ENCODE measurements around the gene CELF4.

Gene CELF4

DNA sequence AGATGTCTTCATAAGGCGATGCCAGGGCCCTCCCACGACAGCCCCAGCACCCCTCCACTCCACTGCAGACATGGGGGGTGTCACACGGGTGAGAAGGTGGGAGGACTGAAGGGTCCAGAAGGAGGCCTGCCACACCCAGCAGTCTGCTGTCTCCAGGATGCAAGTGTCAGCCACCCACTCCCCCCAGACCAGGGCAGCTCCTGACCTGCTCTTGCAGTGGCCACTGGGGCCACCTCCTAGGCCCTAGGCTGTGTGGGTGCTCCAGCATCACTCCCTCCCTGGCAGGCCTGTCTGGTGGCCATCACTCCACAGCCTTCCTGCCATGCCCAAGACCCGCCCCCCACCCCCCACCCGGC is 171.0 kb downstream of the CELF4 start:
- ChIA-PET POLR2A (no interaction called here), CTCF (interaction anchor here (0.8 to 3.9 kb wide), 4 partner anchors 8 to 143 kb away, joined by 3 to 20 read pairs (median 6); no protein-coding TSS in a partner anchor)
- TF ChIP-seq CTCF (IDR thresholded peaks at IDR 0.05; ENCODE audit: insufficient read depth, low read length, missing control alignments) = no peak
- peak overlapping the region; percentile 49 for H3K4me3 ChIP-seq (ENCODE audit: low read depth, low read length)
- DNase-seq (ENCODE audit: low read depth, low spot score) = no peak

DNA sequence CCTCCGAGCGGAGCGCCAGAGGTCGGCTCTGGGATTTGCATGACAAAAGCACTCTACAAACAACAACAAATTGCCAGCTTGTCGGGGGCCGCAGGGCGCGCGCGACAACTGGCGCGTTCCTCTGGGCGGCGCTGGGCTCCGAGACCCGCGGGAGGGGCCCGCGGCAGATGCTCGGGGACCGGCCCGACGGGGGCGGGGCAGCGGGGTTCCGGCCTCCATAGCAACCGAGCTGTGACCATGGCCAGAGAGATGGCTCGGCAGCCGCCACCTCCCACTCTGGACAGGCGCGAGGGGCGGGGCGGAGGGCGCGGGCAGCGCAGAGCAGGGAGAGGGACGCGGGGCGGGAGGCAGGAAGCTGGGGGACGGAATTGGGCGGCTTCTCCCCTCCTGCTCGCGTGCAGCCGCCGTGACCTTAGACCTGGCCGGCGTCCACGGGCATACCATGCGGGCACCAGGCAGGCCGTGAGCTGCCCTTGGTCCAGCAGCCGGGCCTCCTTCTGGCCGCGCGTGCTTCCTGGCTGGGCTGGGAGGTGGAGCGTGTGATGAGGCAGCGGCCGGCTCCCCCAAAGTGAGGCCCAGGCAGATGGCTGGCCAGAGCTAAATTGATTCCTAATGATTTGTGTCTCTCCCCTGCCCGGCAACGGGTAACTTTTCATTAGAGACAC is 171.5 kb downstream of the CELF4 start:
- peak; percentile 10 for DNase-seq (ENCODE audit: low read depth, low spot score)

GRCh38 chr18:37393221-37393827 is 172.3 kb downstream of the CELF4 start:
- POLR2A ChIA-PET = no interaction called here
- CTCF ChIA-PET = interaction anchor here (1.5 to 3.9 kb wide), 4 partner anchors 10 to 146 kb away, joined by 3 to 20 read pairs (median 8); no protein-coding TSS in a partner anchor
- DNase-seq (ENCODE audit: low read depth, low spot score) = no peak
- no peak overlapping the region for H3K4me3 ChIP-seq (ENCODE audit: low read depth, low read length)
- TF ChIP-seq CTCF (IDR thresholded peaks at IDR 0.05; ENCODE audit: insufficient read depth, low read length, missing control alignments) = no peak

More for the DNA sequence above, 171.5 kb downstream of the CELF4 start:
- H3K4me3 ChIP-seq (ENCODE audit: low read depth, low read length) = peak overlapping the region; percentile 49
- POLR2A ChIA-PET = no interaction called here
- CTCF ChIA-PET = interaction anchor here (0.8 to 3.9 kb wide), 4 partner anchors 8 to 144 kb away, joined by 3 to 20 read pairs (median 6); no protein-coding TSS in a partner anchor
- peak; percentile 17 for TF ChIP-seq CTCF (IDR thresholded peaks at IDR 0.05; ENCODE audit: insufficient read depth, low read length, missing control alignments)

- no peak for DNase-seq (ENCODE audit: low read depth, low spot score)
- POLR2A ChIA-PET = interaction anchor here (0.6 kb wide), 1 partner anchor 61 kb away, joined by 3 read pairs; no protein-coding TSS in a partner anchor
- CTCF ChIA-PET = interaction anchor here (0.6 to 3.9 kb wide), 6 partner anchors 9 to 146 kb away, joined by 3 to 20 read pairs (median 3); no protein-coding TSS in a partner anchor
- H3K4me3 ChIP-seq (ENCODE audit: low read depth, low read length) = no peak overlapping the region
- TF ChIP-seq CTCF (IDR thresholded peaks at IDR 0.05; ENCODE audit: insufficient read depth, low read length, missing control alignments) = no peak
Observed at GRCh38 chr18:37392648-37393047, 172.9 kb downstream of the CELF4 start.

DNA sequence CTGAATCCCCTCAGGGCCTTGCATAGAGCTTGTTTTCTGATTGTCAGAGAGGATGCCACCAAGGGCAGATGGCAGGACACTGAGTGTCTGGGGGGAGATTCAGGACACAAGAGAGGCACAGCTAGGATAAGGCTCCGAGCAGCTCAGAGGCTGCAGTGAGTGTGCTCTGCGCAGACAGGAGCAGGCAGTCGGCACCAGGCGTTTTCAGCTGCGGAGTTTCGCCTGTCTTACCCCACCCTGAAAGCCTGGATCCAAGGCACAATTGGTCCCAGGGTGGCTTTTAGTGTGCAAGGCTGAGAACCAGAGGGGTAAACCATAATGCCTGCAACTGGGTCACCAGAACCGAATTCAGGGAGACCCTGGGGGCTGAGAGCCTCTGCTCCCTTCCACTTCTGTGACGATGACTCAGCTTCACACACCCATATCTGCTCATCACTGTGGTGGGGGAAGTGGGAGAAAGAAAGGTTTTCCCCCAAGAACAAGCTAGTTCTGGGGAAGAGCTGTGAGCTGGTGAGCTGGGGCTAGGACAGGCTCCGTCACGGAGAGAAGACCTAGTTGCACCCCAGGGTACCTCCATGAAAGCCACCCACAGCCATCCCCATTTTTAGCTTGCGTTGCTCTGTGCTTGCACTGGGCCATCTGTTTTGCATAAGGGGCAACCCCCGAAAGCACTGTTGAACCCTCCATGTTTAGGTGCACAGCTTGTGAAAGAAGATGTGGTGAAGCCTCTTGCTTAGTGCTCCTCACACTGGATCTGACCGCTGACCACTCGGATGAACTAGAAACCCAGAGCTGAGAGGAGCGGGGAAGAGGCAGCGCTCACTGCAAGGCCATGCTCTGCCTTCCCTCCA is 173.7 kb downstream of the CELF4 start:
- ChIA-PET POLR2A (interaction anchor here (0.6 kb wide), 1 partner anchor 62 kb away, joined by 3 read pairs; no protein-coding TSS in a partner anchor), CTCF (interaction anchor here (0.6 to 3.9 kb wide), 8 partner anchors 9 to 147 kb away, joined by 3 to 20 read pairs (median 3); no protein-coding TSS in a partner anchor)
- no peak for TF ChIP-seq CTCF (IDR thresholded peaks at IDR 0.05; ENCODE audit: insufficient read depth, low read length, missing control alignments)

More for the DNA sequence above, 173.7 kb downstream of the CELF4 start:
- no peak overlapping the region for H3K4me3 ChIP-seq (ENCODE audit: low read depth, low read length)
- no peak for DNase-seq (ENCODE audit: low read depth, low spot score)

Measured in AG04449 (cell line).